ENCODE measurements around the gene FGF22.
"Not testable (repeated sequence)": the region's sequence is repeated elsewhere in the genome, so short reads cannot be mapped to it uniquely, and the experiment has no call there.

FGF22 gene

DNA sequence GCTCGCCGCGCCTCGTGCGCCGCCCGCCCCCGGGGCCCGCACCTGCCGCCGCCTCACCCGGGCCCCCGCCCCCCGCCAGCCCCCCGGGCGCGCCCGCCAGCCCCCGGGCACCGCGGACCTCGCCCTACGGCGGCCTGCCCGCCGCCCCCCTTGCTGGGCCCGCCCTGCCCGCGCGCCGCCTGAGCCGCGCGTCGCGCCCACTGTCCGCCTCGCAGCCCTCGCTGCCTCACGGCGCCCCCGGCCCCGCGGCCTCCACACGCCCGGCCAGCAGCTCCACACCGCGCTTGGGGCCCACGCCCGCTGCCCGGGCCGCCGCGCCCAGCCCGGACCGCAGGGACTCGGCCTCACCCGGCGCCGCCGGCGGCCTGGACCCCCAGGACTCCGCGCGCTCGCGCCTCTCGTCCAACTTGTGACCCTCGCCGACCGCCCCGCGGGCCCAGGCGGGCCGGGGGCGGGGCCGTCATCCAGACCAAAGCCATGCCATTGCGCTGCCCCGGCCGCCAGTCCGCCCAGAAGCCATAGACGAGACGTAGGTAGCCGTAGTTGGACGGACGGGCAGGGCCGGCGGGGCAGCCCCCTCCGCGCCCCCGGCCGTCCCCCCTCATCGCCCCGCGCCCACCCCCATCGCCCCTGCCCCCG lies 23.5 kb upstream of the FGF22 start:
- no peak overlapping the region for H3K27ac ChIP-seq (ENCODE audit: insufficient read depth, low read length, poor library complexity, severe bottlenecking)
- H3K27me3 ChIP-seq (replicated peaks; ENCODE audit: control insufficient read depth, insufficient read depth, low read length, poor library complexity, severe bottlenecking), result no peaks in the 10 kb centered on the region
- no peak overlapping the region for H3K4me3 ChIP-seq (ENCODE audit: insufficient read depth, low read depth, low read length, poor library complexity, severe bottlenecking)
- H3K9me3 ChIP-seq (ENCODE audit: control insufficient read depth, low read length), result no peaks in the 10 kb centered on the region
- DNase-seq, result no peak
- peaks cover 5% of the 10 kb centered on the region for H3K4me1 ChIP-seq (ENCODE audit: control insufficient read depth, insufficient read depth, low read length, poor library complexity, severe bottlenecking)
- peaks cover 31% of the 10 kb centered on the region for H3K36me3 ChIP-seq (ENCODE audit: control insufficient read depth, insufficient read depth, low read length)

DNA sequence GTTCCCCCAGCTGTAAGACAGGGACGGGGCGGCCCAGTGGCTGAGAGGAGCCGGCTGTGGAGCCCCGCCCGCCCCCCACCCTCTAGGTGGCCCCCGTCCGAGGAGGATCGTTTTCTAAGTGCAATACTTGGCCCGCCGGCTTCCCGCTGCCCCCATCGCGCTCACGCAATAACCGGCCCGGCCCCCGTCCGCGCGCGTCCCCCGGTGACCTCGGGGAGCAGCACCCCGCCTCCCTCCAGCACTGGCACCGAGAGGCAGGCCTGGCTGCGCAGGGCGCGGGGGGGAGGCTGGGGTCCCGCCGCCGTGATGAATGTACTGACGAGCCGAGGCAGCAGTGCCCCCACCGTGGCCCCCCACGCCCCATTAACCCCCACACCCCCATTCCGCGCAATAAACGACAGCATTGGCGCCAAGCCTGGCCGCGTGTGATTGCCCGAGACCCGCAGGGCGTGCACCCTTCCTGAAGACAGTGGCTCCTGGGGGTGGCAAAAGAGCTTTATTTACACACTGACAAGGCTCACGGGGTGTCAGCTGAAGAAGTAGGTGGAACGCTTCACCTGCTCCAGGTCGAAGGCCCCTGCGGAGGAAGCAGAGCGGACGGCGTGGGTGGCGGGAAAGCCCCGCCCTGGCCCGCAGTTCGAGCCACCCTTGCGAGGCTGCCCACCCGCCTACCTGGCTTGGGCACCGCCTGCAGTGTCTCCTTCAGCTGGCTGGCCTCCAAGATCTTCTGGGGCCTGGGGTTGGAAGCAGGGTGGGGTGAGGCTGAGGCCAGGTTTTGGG lies 22.7 kb upstream of the FGF22 start:
- no peaks in the 10 kb centered on the region for H3K4me1 ChIP-seq (ENCODE audit: control insufficient read depth, insufficient read depth, low read length, poor library complexity, severe bottlenecking)
- H3K36me3 ChIP-seq (ENCODE audit: control insufficient read depth, insufficient read depth, low read length), result peaks cover 36% of the 10 kb centered on the region
- H3K27me3 ChIP-seq (replicated peaks; ENCODE audit: control insufficient read depth, insufficient read depth, low read length, poor library complexity, severe bottlenecking), result no peaks in the 10 kb centered on the region
- no peaks in the 10 kb centered on the region for H3K9me3 ChIP-seq (ENCODE audit: control insufficient read depth, low read length)
- no peak overlapping the region for H3K4me3 ChIP-seq (ENCODE audit: insufficient read depth, low read depth, low read length, poor library complexity, severe bottlenecking)
- DNase-seq, result no peak
- H3K27ac ChIP-seq (ENCODE audit: insufficient read depth, low read length, poor library complexity, severe bottlenecking), result no peak overlapping the region

DNA sequence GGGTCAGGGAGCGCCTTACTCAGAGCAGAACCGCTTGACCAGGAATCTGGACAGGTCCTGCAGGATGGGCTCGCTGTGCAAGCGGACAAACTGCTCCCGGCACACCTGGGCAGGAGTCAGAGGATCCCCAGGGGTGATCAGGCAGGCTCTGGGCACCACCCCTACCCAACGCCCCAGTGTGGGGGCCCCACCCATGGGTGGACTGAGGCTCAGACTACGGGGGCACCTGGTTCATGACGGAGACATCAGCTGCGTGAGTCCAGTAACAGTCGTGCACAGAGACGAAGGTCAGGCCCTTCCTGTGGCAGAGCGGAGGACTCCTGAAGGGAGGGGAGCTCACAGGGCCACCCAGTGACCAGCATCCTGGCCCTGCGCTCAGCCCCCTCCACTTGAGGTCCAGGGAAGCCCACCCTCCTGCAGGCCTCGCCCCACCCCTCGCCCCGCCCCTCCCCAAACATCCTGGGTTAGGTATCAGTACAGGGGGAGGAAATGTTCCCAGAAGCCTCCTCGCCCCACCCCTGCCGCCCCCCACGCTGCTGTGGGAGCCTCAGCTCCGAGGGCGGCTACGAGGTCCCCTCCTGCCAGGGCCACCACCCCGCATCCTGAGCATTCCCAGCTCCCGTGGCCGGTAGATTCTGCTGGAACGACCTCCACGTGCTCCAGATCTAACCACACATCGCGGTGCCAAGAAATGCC lies 22.0 kb upstream of the FGF22 start:
- H3K36me3 ChIP-seq (ENCODE audit: control insufficient read depth, insufficient read depth, low read length), result peaks cover 43% of the 10 kb centered on the region
- no peak overlapping the region for H3K27ac ChIP-seq (ENCODE audit: insufficient read depth, low read length, poor library complexity, severe bottlenecking)
- DNase-seq, result no peak
- no peaks in the 10 kb centered on the region for H3K27me3 ChIP-seq (replicated peaks; ENCODE audit: control insufficient read depth, insufficient read depth, low read length, poor library complexity, severe bottlenecking)
- H3K4me3 ChIP-seq (ENCODE audit: insufficient read depth, low read depth, low read length, poor library complexity, severe bottlenecking), result no peak overlapping the region
- H3K9me3 ChIP-seq (ENCODE audit: control insufficient read depth, low read length), result no peaks in the 10 kb centered on the region
- H3K4me1 ChIP-seq (ENCODE audit: control insufficient read depth, insufficient read depth, low read length, poor library complexity, severe bottlenecking), result no peaks in the 10 kb centered on the region

DNA sequence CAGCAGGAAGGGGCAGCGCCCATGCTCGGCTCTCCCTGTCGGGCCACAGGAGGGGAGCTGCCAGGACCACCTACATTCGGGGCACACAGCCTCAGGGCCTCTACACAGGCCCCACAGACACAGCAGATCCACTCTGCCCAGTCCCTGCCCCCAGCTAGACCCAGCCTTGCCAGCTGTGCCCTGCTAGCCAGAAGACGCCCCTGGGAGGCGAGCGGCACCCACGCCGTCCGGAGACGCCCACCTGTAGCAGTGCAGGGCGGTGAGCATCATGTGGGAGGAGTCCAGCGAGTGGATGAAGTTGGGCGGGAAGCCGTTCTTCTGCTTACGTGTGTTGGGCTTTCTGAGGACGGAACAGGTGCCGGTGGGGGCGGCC lies 21.4 kb upstream of the FGF22 start:
- Histone ChIP-seq H3K27me3 (replicated peaks; ENCODE audit: control insufficient read depth, insufficient read depth, low read length, poor library complexity, severe bottlenecking) (no peaks in the 10 kb centered on the region), H3K4me1 (ENCODE audit: control insufficient read depth, insufficient read depth, low read length, poor library complexity, severe bottlenecking) (no peaks in the 10 kb centered on the region), H3K27ac (ENCODE audit: insufficient read depth, low read length, poor library complexity, severe bottlenecking) (no peak overlapping the region), H3K9me3 (ENCODE audit: control insufficient read depth, low read length) (no peaks in the 10 kb centered on the region), H3K4me3 (ENCODE audit: insufficient read depth, low read depth, low read length, poor library complexity, severe bottlenecking) (no peak overlapping the region), H3K36me3 (ENCODE audit: control insufficient read depth, insufficient read depth, low read length) (peaks cover 48% of the 10 kb centered on the region)
- no peak for DNase-seq

DNA sequence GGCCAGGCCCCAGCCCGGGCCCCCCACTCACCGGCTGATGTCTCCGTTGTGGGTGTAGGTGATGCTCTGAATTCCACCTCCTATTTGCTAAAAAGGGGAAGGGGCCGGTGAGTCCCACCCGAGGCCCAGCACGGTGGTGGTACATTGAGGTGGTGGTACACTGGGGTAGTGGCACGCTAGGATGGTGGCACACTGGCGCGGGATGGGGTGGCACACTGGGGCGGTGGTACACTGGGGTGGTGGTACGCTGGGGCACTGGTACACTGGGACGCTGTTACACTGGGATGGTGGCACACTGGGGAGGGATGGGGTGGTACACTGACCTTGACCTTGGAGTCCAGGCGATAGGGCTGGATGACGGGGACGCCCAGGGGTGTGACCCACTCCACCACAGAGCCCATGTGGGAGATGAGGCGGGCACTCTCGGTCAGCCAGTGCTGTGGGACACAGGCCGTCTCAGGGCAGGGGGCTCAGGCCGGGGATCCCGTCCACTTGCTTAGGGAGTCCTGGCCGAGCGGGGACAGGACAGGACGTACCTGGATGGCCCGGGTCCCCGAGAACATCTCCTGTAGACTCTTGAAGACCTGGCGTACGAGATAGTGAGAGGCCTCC lies 20.9 kb upstream of the FGF22 start:
- no peak overlapping the region for H3K27ac ChIP-seq (ENCODE audit: insufficient read depth, low read length, poor library complexity, severe bottlenecking)

DNA sequence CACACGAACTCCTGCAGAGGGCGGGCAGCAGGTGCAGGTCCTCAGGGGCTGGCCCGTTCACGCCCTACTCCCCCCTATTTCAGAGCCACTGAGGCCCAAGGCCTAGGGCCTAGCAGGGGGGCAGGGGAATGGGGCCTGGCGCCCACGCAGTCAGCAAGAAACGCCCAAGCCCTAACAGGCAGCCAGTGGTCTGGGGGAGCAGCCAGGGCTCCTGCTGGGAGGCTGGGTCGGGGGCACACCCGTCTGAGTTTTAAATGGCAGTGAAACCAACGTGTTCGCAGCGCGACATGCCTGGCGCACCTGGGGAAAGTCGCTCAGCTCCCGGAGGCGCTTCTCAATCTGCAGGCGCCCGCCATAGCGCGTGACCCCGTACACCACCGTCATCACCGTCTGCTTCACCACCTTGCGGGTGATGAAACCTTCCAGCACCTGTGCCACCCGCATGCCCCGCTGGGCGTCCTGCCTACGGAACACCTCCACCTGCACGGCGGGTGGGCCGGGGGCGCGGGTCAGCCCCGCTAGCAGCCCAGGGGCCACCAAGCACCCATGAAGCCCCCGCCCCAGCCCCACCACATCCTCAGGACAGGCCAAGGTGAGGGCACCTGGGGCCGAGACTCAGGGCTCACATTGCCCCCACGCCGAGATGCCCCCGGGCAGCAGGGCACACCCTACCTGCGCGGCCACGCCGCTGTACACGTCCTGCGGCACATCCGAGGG lies 20.2 kb upstream of the FGF22 start:
- H3K4me1 ChIP-seq (ENCODE audit: control insufficient read depth, insufficient read depth, low read length, poor library complexity, severe bottlenecking), result no peaks in the 10 kb centered on the region
- H3K4me3 ChIP-seq (ENCODE audit: insufficient read depth, low read depth, low read length, poor library complexity, severe bottlenecking), result no peak overlapping the region
- no peak for DNase-seq
- no peaks in the 10 kb centered on the region for H3K27me3 ChIP-seq (replicated peaks; ENCODE audit: control insufficient read depth, insufficient read depth, low read length, poor library complexity, severe bottlenecking)
- no peaks in the 10 kb centered on the region for H3K9me3 ChIP-seq (ENCODE audit: control insufficient read depth, low read length)
- no peak overlapping the region for H3K27ac ChIP-seq (ENCODE audit: insufficient read depth, low read length, poor library complexity, severe bottlenecking)
- peaks cover 59% of the 10 kb centered on the region for H3K36me3 ChIP-seq (ENCODE audit: control insufficient read depth, insufficient read depth, low read length)

More for the DNA sequence above, 20.9 kb upstream of the FGF22 start:
- Histone ChIP-seq H3K36me3 (ENCODE audit: control insufficient read depth, insufficient read depth, low read length) (peaks cover 53% of the 10 kb centered on the region), H3K4me3 (ENCODE audit: insufficient read depth, low read depth, low read length, poor library complexity, severe bottlenecking) (no peak overlapping the region), H3K4me1 (ENCODE audit: control insufficient read depth, insufficient read depth, low read length, poor library complexity, severe bottlenecking) (no peaks in the 10 kb centered on the region), H3K27me3 (replicated peaks; ENCODE audit: control insufficient read depth, insufficient read depth, low read length, poor library complexity, severe bottlenecking) (no peaks in the 10 kb centered on the region), H3K9me3 (ENCODE audit: control insufficient read depth, low read length) (no peaks in the 10 kb centered on the region)
- no peak for DNase-seq

DNA sequence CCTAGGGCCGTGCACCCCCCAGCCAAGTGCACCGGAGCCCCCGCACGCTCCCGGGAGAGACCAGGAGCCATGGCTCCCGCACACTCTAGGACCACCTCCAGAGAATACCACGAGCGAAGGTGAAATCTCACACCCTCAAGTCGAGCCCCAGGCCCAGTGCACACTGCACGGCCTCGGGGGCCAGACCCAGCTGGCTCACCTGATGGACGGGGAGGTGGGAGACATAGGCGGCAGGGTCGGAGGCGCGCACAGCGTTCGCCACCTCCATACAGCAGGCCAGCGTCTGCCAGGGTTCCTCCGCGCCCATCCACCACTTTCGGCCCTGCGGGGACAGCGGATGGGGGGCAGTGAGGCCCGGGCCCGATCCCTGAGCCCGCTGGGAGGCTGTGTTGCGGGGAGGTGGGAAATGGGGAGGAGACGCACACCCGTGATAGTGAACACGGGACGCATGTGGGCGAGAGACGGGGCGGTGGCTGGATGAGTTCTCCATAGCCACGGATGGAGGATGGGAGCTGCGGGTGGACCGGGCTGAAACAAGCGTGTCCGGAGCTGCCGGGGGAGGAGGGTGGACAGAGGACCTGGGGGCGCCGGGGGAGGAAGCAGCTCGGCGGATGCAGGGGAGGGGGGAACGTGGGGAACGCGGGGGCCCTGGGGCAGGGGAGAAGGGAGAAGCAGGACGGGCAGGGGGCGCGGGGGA lies 19.4 kb upstream of the FGF22 start:
- Histone ChIP-seq H3K9me3 (ENCODE audit: control insufficient read depth, low read length) (no peaks in the 10 kb centered on the region), H3K36me3 (ENCODE audit: control insufficient read depth, insufficient read depth, low read length) (peaks cover 66% of the 10 kb centered on the region), H3K27me3 (replicated peaks; ENCODE audit: control insufficient read depth, insufficient read depth, low read length, poor library complexity, severe bottlenecking) (no peaks in the 10 kb centered on the region), H3K4me1 (ENCODE audit: control insufficient read depth, insufficient read depth, low read length, poor library complexity, severe bottlenecking) (no peaks in the 10 kb centered on the region), H3K27ac (ENCODE audit: insufficient read depth, low read length, poor library complexity, severe bottlenecking) (no peak overlapping the region), H3K4me3 (ENCODE audit: insufficient read depth, low read depth, low read length, poor library complexity, severe bottlenecking) (no peak overlapping the region)
- no peak for DNase-seq

DNA sequence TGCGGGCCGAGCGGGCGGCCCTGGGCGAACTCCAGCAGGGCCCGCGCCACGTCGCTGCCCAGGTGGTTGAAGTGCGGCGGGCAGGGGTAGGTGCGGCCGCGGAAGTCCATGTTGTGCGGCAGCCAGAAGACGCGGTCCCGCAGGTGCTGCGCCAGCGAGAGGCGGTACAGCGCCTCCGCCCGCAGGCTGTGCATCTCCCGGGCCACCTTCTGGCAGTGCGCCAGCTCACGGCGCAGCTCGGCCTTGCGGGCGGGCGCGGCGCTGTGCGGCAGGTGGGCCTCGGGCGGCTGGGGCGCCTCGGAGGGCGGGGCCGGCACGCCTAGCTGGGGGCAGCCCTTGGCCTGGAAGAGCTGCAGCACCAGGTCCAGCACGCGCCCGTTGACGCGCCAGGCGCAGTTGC lies 18.5 kb upstream of the FGF22 start:
- not testable (repeated sequence) for H3K4me3 ChIP-seq (ENCODE audit: insufficient read depth, low read depth, low read length, poor library complexity, severe bottlenecking); H3K27me3 ChIP-seq (replicated peaks; ENCODE audit: control insufficient read depth, insufficient read depth, low read length, poor library complexity, severe bottlenecking); DNase-seq; H3K4me1 ChIP-seq (ENCODE audit: control insufficient read depth, insufficient read depth, low read length, poor library complexity, severe bottlenecking); H3K9me3 ChIP-seq (ENCODE audit: control insufficient read depth, low read length); H3K27ac ChIP-seq (ENCODE audit: insufficient read depth, low read length, poor library complexity, severe bottlenecking)
- peaks cover 69% of the 10 kb centered on the region for H3K36me3 ChIP-seq (ENCODE audit: control insufficient read depth, insufficient read depth, low read length)

DNA sequence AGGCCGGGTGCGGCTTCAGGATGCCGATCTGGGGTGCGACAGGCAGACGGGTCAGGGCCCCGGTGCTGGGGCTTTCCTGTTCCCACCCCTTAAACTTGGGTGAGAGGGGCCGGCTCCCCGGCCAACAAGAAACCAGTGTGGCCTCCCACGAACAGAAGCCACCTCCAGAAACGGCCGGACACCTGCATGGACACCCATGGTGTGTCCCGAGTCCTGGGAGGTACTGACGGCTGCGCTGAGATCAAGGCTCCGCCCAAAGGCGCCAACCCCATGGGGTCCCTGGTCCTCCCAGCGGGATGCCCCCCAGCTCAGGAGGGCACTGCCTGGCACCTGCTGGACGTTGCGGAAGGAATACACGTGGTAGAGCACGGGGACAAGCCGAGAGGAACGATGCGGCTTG lies 17.9 kb upstream of the FGF22 start:
- H3K27ac ChIP-seq (ENCODE audit: insufficient read depth, low read length, poor library complexity, severe bottlenecking), result no peak overlapping the region
- no peaks in the 10 kb centered on the region for H3K27me3 ChIP-seq (replicated peaks; ENCODE audit: control insufficient read depth, insufficient read depth, low read length, poor library complexity, severe bottlenecking)
- H3K4me3 ChIP-seq (ENCODE audit: insufficient read depth, low read depth, low read length, poor library complexity, severe bottlenecking), result no peak overlapping the region
- no peak for DNase-seq
- H3K4me1 ChIP-seq (ENCODE audit: control insufficient read depth, insufficient read depth, low read length, poor library complexity, severe bottlenecking), result no peaks in the 10 kb centered on the region
- peaks cover 69% of the 10 kb centered on the region for H3K36me3 ChIP-seq (ENCODE audit: control insufficient read depth, insufficient read depth, low read length)
- H3K9me3 ChIP-seq (ENCODE audit: control insufficient read depth, low read length), result no peaks in the 10 kb centered on the region
